ENCODE results near the gene GPR146. TPM values are rescaled to one million over a fixed set of nuclear protein-coding genes. Genes with fewer than 3 reads are reported as not detected.

GPR146 gene
- total and polyA plus RNA-seq, 9 of the 15 experiments (the other 6 are each of a cell fraction or from before 2014, with no cell fraction given) = 0.22 to 3.6 (median 0.64) TPM; not detected in 2

DNA sequence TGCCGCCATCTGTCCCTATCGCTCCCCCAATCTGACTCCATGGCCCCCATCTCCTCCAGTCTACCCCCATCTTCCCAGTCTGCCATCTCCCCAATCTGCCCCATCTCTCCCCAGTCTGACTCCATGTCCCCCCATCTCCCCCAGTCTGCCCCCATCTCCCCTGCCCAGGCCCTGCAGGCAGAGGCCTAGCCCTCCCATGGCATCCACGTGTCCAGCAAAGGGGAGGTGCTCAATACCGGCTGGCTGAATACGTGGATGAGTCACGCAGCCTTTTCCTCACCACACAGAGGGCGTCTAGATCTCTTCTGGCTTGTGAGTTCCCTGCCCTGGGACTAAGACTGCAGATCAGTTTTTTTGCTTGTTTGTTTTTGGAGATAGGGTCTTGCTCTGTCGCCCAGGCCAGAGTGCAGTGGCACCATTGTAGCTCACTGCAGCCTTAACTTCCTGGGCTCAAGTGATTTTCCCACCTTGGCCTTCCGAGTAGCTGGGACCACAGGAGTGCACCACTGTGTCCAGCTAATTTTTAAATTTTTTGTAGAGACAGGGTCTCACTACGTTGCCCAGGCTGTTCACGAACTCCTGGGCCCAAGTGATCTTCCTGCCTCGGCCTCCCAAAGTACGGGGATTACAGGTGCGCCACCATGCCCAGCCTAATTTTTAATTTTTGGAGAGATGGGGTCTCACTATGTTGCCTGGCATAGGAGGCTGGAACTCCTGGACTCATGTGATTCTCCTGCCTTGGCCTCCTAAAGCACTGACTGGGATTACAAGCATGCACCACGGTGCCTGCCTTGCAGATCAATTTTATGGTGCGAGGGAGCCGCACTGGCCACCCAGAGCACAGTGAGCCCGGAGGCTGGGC, 15.3 kb upstream of the GPR146 start (continued):
- TF ChIP-seq USF1 (CRISPR knock-in tag; IDR thresholded peaks at IDR 0.05) (peak; percentile 84), CLOCK (CRISPR knock-in tag; IDR thresholded peaks at IDR 0.05; ENCODE audit: borderline replicate concordance) (no peak), PYGO2 (tag; IDR thresholded peaks at IDR 0.05) (no peak), FOXJ2 (tag; IDR thresholded peaks at IDR 0.05) (no peak), HIVEP1 (CRISPR knock-in tag; IDR thresholded peaks at IDR 0.05) (no peak), ZC3H8 (IDR thresholded peaks at IDR 0.05) (no peak), ZNF133 (CRISPR knock-in tag; IDR thresholded peaks at IDR 0.05) (no peak), MIER1 (IDR thresholded peaks at IDR 0.05; ENCODE audit: low read depth) (no peak), ZNF311 (CRISPR knock-in tag; IDR thresholded peaks at IDR 0.05) (no peak), ZNF324 (CRISPR knock-in tag; IDR thresholded peaks at IDR 0.05) (no peak), XRCC4 (IDR thresholded peaks at IDR 0.05; ENCODE audit: extremely low read depth, insufficient read depth, insufficient read length) (no peak), IFI16 (CRISPR knock-in tag; IDR thresholded peaks at IDR 0.05) (no peak), GATAD2A (IDR thresholded peaks at IDR 0.05) (no peak), NR1H2 (CRISPR knock-in tag; IDR thresholded peaks at IDR 0.05) (no peak), MYBL2 (IDR thresholded peaks at IDR 0.05; ENCODE audit: low read depth) (no peak), MYBL2 (CRISPR knock-in tag; IDR thresholded peaks at IDR 0.05; ENCODE audit: borderline replicate concordance) (no peak), HDAC2 (IDR thresholded peaks at IDR 0.05) (peak; percentile 40; the same call in 1 of the 2 replicates), ZNF699 (CRISPR knock-in tag; IDR thresholded peaks at IDR 0.05; ENCODE audit: insufficient replicate concordance) (no peak), ZNF174 (CRISPR knock-in tag; IDR thresholded peaks at IDR 0.05) (no peak), ARNT (IDR thresholded peaks at IDR 0.05) (0 out of 4 replicates have a peak, but pooled peaks of 1 of the 2 experiments have one; percentile 51), VEZF1 (CRISPR knock-in tag; IDR thresholded peaks at IDR 0.05) (no peak)
